Loucy (cell line): ENCODE results near the gene PRR18.

Experiments used
- CTCF ChIP-seq: fragments of 200-600 bp; sonication (generic); conservative IDR thresholded peaks from 2 replicates; pipeline ENCODE4 v1.5.1; 2014; ENCODE audit warnings: mild to moderate bottlenecking, antibody characterized with exemption, low read length
- EZH2phosphoT487 ChIP-seq: fragments of 200-600 bp; IDR thresholded peaks from 2 replicates; pipeline ENCODE4 v1.6.1; 2018; ENCODE audit warnings: antibody characterized with exemption, mild to moderate bottlenecking, moderate library complexity, borderline replicate concordance

- TF ChIP-seq CTCF (no peak), EZH2phosphoT487 (no peak)
Measured at GRCh38 chr6:166336847-166337246, 28.7 kb upstream of the PRR18 start.
